ENCODE results near the gene TBC1D20. TPM values are rescaled to one million over a fixed set of nuclear protein-coding genes. Genes with fewer than 3 reads are reported as not detected.
"Not testable (repeated sequence)": the region's sequence is repeated elsewhere in the genome, so short reads cannot be mapped to it uniquely, and the experiment has no call there.

The TBC1D20 gene
- total RNA-seq, 4 donors from 2014 or later: 37.2 to 60.6 (median 53.3) TPM

DNA sequence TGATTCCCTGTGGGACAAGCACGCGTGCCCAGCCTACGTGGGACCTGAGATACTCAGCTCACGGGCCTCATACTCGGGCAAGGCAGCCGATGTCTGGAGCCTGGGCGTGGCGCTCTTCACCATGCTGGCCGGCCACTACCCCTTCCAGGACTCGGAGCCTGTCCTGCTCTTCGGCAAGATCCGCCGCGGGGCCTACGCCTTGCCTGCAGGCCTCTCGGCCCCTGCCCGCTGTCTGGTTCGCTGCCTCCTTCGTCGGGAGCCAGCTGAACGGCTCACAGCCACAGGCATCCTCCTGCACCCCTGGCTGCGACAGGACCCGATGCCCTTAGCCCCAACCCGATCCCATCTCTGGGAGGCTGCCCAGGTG lies 66.1 kb downstream of the TBC1D20 start:
- TF ChIP-seq, protein P1, sequence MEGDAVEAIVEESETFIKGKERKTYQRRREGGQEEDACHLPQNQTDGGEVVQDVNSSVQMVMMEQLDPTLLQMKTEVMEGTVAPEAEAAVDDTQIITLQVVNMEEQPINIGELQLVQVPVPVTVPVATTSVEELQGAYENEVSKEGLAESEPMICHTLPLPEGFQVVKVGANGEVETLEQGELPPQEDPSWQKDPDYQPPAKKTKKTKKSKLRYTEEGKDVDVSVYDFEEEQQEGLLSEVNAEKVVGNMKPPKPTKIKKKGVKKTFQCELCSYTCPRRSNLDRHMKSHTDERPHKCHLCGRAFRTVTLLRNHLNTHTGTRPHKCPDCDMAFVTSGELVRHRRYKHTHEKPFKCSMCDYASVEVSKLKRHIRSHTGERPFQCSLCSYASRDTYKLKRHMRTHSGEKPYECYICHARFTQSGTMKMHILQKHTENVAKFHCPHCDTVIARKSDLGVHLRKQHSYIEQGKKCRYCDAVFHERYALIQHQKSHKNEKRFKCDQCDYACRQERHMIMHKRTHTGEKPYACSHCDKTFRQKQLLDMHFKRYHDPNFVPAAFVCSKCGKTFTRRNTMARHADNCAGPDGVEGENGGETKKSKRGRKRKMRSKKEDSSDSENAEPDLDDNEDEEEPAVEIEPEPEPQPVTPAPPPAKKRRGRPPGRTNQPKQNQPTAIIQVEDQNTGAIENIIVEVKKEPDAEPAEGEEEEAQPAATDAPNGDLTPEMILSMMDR (IDR thresholded peaks at IDR 0.05): no peak
- ATAC-seq (ENCODE audit: low FRiP score): no peak
- DNase-seq (ENCODE audit: low spot score): no peak

DNA sequence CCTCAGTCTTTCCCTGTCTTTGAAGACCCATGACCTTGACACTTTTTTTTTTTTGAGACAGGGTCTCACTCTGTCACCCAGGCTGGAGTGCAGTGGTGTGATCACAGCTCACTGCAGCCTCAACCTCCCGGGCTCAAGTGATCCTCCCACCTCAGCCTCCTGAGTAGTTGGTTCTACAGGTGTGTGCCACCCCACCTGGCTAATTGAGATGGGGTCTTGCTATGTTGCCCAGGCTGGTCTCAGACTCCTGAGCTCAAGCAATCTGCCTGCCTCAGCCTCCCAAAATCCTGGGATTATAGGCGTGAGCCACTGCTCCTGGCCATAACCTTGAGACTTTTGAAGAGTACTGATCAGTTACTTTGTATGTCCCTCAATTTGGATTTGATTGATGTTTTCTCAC lies 69.0 kb downstream of the TBC1D20 start:
- not testable (repeated sequence) for ATAC-seq (ENCODE audit: low FRiP score); DNase-seq (ENCODE audit: low spot score)

DNA sequence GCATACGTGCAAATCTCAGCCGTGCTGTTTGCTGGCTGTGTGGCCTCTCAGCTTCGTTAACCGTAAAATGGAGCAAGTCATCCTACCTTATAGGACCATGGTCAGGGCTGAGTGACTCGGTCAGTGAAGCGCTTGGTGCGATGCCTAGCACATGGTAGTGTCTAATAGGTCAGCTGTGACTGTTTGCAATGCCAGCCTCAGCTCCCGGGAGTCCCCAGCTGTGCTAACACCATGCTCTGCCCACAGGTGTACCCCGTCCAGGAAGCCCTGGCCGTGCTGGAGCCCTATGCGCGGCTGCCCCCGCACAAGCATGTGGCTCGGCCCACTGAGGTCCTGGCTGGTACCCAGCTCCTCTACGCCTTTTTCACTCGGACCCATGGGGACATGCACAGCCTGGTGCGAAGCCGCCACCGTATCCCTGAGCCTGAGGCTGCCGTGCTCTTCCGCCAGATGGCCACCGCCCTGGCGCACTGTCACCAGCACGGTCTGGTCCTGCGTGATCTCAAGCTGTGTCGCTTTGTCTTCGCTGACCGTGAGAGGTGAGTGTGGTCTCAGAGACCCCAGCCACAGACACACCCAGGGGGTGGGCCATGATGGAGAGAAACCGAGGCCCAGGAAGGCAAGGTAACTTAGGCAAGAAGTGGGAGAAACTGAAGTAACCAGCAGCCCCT lies 71.2 kb downstream of the TBC1D20 start:
- TF ChIP-seq, protein P1 (IDR thresholded peaks at IDR 0.05): no peak
- DNase-seq (ENCODE audit: low spot score) (no peak), ATAC-seq (ENCODE audit: low FRiP score) (no peak)

DNA sequence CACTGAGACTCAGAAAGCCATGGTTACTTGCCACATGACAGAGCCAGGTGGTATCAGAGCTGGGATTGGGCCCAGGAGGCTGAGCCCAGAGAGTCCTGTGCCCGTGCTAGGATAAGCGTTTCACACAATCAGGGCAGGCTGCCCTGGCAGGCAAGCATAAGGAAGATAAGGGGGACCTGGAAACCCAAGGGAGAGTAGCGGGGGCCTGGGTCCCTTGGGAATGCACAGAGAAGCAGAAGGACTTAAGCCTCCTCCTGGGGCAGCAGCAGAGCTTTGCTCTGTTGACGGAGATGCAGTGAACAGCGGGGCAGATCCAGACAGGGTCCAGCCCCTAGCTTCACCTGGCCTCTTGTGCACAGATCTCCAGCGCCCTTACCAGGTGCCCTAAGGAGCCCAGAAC lies 73.1 kb downstream of the TBC1D20 start:
- ATAC-seq (ENCODE audit: low FRiP score) (no peak), DNase-seq (ENCODE audit: low spot score) (no peak)
- TF ChIP-seq, protein P1 (IDR thresholded peaks at IDR 0.05): no peak

DNA sequence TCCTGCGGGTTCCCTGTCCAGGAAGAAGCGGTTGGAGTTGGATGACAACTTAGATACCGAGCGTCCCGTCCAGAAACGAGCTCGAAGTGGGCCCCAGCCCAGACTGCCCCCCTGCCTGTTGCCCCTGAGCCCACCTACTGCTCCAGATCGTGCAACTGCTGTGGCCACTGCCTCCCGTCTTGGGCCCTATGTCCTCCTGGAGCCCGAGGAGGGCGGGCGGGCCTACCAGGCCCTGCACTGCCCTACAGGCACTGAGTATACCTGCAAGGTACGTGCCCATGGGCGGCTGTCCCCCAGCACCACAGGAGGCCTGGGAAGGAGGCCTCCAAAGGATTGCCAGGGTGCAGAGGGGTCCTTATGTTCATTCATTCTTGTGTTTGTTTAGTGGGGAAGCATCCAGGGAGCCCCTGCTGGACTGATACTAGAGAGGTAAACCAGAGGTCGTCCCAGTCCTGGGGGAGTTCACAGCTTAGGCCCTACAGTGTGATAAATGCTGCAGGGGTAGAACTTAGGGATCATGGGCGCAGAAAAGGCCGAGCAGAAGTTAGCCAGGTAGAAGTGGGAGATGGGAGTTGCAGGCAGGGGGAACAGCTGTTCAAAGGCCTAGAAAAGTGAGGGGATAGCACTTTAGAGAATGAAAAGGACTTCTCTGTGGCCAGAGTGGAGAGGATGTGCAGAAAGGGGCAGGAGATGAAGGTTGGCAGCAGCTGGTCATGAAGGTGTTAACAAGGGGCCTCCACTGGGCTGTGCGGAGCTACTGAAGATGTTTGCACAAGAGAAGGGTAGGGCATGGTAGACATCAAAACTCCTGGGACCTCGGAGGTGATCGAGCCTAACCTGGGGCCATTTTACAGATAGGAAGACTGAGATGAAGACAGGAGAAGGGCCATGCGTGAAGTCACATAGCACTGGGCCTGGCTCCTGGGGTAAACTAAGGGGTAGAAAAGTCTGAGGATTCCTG lies 74.0 kb downstream of the TBC1D20 start:
- ATAC-seq (ENCODE audit: low FRiP score) (no peak), DNase-seq (ENCODE audit: low spot score) (no peak)
- TF ChIP-seq, protein P1 (IDR thresholded peaks at IDR 0.05): peak in 1 of 3 donors; percentile 5

DNA sequence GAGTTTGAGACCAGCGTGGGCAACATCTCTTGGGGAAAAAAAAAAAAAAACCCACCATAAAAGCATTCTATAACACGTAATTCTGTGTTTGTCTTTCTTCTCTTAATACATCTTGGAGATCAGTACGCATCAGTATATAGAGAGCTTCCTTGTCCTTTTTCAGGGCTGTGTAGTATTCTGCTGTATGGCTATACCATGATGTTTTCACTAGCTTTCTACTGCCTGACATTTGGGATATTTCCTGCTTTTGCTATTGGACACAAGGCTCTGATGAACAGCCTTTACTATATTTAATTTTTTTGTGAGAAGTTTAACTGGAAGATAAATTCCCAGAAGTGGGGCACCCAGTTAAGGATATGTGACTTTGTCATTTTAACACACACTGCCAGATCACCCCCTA lies 74.8 kb downstream of the TBC1D20 start:
- no peak for DNase-seq (ENCODE audit: low spot score)
- TF ChIP-seq, protein P1 (IDR thresholded peaks at IDR 0.05): no peak
- no peak for ATAC-seq (ENCODE audit: low FRiP score)

DNA sequence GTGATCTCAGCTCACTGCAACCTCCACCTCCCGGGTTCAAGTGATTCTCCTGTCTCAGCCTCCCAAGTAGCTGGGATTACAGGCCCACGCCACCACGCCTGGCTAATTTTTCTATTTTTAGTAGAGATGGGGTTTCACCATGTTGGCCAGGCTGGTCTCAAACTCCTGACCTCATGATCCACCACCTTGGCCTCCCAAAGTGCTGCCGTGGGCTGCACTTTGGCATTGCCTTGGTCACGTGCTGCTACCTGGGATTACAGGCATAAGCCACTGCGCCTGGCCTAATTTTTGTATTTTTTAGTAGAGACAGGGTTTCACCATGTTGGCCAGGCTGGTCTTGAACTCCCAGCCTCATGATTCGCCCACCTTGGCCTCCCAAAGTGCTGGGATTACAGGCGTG lies 75.7 kb downstream of the TBC1D20 start:
- ATAC-seq (ENCODE audit: low FRiP score); DNase-seq (ENCODE audit: low spot score): not testable (repeated sequence)

Small RNAs within 50 kb of the gene (small RNA-seq; reads per million reads assigned to genes)
- not detected for gene RF00019

Other genes starting within 250 kb of the TBC1D20 start
- not detected for gene DEFB129, start 235.3 kb downstream of the TBC1D20 start, total RNA-seq
- 1 to 10 TPM; 1.5 to 9.2 (median 2.0) TPM for gene DEFB132, start 204.8 kb downstream of the TBC1D20 start, total RNA-seq
- 1 to 10 TPM; 1.4 to 3.0 (median 1.9) TPM for gene C20orf96, start 171.8 kb downstream of the TBC1D20 start, total RNA-seq
- gene ZCCHC3, start 165.0 kb downstream of the TBC1D20 start, total RNA-seq: 10 to 100 TPM; 10.5 to 20.1 (median 12.6) TPM
- gene SOX12, start 137.0 kb downstream of the TBC1D20 start, total RNA-seq: 1 to 10 TPM; 2.0 to 3.3 (median 2.5) TPM
- 10 to 100 TPM; 12.6 to 19.1 (median 15.8) TPM for gene NRSN2, start 115.4 kb downstream of the TBC1D20 start, total RNA-seq
- gene TRIB3, start 81.8 kb downstream of the TBC1D20 start, total RNA-seq: 10 to 100 TPM in 1 of 4 donors, 1 to 10 TPM in 3; 5.5 to 10.6 (median 6.2) TPM
- 10 to 100 TPM; 49.9 to 88.1 (median 52.9) TPM for gene RBCK1, start 54.2 kb downstream of the TBC1D20 start, total RNA-seq
- gene CSNK2A1, start 81.3 kb upstream of the TBC1D20 start, total RNA-seq: 10 to 100 TPM; 67.3 to 94.8 (median 84.7) TPM
- 10 to 100 TPM in 1 of 4 donors, 1 to 10 TPM in 3; 1.2 to 13.2 (median 2.6) TPM for gene TCF15, start 147.8 kb upstream of the TBC1D20 start, total RNA-seq
- gene SRXN1, start 190.7 kb upstream of the TBC1D20 start, total RNA-seq: 10 to 100 TPM; 43.4 to 62.4 (median 48.5) TPM
- gene SCRT2, start 213.3 kb upstream of the TBC1D20 start, total RNA-seq: not detected

Data from omental fat pad (tissue), 4 donors.